ENCODE measurements around the gene CELSR1. TPM values are rescaled to one million over a fixed set of nuclear protein-coding genes. Genes with fewer than 3 reads are reported as not detected.

CELSR1 gene
- total RNA-seq, 1 experiment from 2014 or later, result 22.6 TPM

GRCh38 chr22:46460857-46461256, 76.6 kb downstream of the CELSR1 start:
- peaks cover 8 to 11% of the 10 kb centered on the region in 2 experiments; a peak in 3 of 4 replicates for H3K4me1 Mint-ChIP-seq
- WGBS (ENCODE audit: extremely low coverage, insufficient read length, low lambda C conversion rate), result no CpG with 5 or more reads among the region's 12 CpGs
- no peaks in the 10 kb centered on the region for H3K79me2 ChIP-seq (ENCODE audit: insufficient read depth, low read length)

More at GRCh38 chr22:46460857-46461256, 76.6 kb downstream of the CELSR1 start:
- Histone ChIP-seq H2BK120ac (ENCODE audit: low read depth, low read length, poor library complexity, severe bottlenecking) (no peak overlapping the region), H4K20me1 (ENCODE audit: control insufficient read depth, insufficient read depth, insufficient read length) (no peaks in the 10 kb centered on the region), H3K23ac (ENCODE audit: insufficient read length, low read depth, low read length) (no peak overlapping the region), H3K18ac (ENCODE audit: insufficient read length, low read depth, low read length) (no peak overlapping the region), H3K14ac (ENCODE audit: insufficient read depth, low read length) (no peak overlapping the region), H3K27ac (ENCODE audit: insufficient read length, low read depth, low read length) (no peak overlapping the region), H3K4ac (ENCODE audit: low read depth, low read length) (no peak overlapping the region), H3K4me1 (ENCODE audit: insufficient read depth, low read length) (no peaks in the 10 kb centered on the region), H2BK5ac (ENCODE audit: insufficient read length, low read length) (no peak overlapping the region), H2AFZ (ENCODE audit: low read length) (no peak overlapping the region), H3K9ac (ENCODE audit: extremely low read depth, insufficient read length, low read length) (no peak overlapping the region), H3K23me2 (ENCODE audit: insufficient read length, low read depth, low read length, poor library complexity, severe bottlenecking) (no peaks in the 10 kb centered on the region), H3K9me3 (ENCODE audit: control insufficient read depth, low read depth, low read length) (no peaks in the 10 kb centered on the region), H4K91ac (ENCODE audit: insufficient read length, low read depth, low read length) (no peak overlapping the region), H2AK5ac (ENCODE audit: insufficient read length, low read length) (no peak overlapping the region), H2BK15ac (ENCODE audit: low read depth, low read length) (no peak overlapping the region), H3K56ac (ENCODE audit: insufficient read length, low read depth, low read length) (no peak overlapping the region), H4K8ac (replicated peaks; ENCODE audit: insufficient read length, low read depth, low read length) (no peak overlapping the region), H2BK12ac (ENCODE audit: insufficient read length, low read depth, low read length) (no peak overlapping the region), H2BK20ac (ENCODE audit: low read depth, low read length, poor library complexity, severe bottlenecking) (no peak overlapping the region), H3T11ph (ENCODE audit: low read length) (no peak overlapping the region), H3K4me2 (ENCODE audit: insufficient read depth, insufficient read length, low read length) (no peak overlapping the region), H3K79me1 (ENCODE audit: insufficient read depth, low read depth, low read length, poor library complexity, severe bottlenecking) (no peaks in the 10 kb centered on the region), H3K27me3 (ENCODE audit: insufficient read depth, low read length) (no peaks in the 10 kb centered on the region; the same call in 1 of the 2 replicates), H4K5ac (ENCODE audit: insufficient read length, low read depth, low read length) (no peak overlapping the region)
- Mint-ChIP-seq H3K27me3 (ENCODE audit: low read depth) (no peaks in the 10 kb centered on the region), H3K36me3 (ENCODE audit: insufficient read depth in 1 of 3, low read depth in 3 of 3) (peaks cover 0 to 31% (median 17%) of the 10 kb centered on the region in 3 experiments; a peak in 5 of 7 replicates), H3K4me3 (no peak overlapping the region), H3K9me3 (no peaks in the 10 kb centered on the region), H3K27ac (peak overlapping the region in 2 of 3 experiments; percentile 40 to 61; a peak in 2 of 7 replicates)
- TF ChIP-seq CTCF (conservative IDR thresholded peaks at IDR 0.05), result no peak
- DNase-seq, result no peak

Measured in H9 (cell line).